ENCODE measurements around the gene MYT1.

DNA sequence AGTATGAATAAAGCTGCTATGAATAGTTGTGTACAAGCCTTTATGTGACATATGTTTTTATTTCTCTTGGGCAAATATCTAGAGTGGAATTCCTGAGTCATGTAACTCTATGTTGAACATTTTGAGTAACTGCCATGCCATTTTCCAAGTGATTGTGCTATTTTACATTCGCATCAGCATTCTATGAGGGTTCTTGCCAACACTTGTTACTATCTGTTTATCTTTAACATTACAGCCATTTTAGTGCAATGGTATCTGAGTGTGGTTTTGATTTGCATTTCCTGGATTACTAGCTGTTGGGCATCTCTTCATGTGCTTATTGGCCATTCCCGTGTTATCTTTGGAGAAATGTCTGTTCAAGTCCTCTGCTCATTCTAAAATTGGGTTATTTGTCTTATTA lies 19.1 kb downstream of the MYT1 start:
- TF ChIP-seq POLR2A (IDR thresholded peaks at IDR 0.05; ENCODE audit: low read depth, low read length) = no peak
- no peak for TF ChIP-seq POLR2AphosphoS5 (IDR thresholded peaks at IDR 0.05; ENCODE audit: low read depth, low read length)
- TF ChIP-seq TAF1 (IDR thresholded peaks at IDR 0.05; ENCODE audit: borderline replicate concordance, low read depth, low read length) = no peak
